Measurements from ENCODE around the gene EXOC6B. TPM values are rescaled to one million over a fixed set of nuclear protein-coding genes. Genes with fewer than 3 reads are reported as not detected.

EXOC6B gene
- total RNA-seq, 1 donor = 24.6 TPM

DNA sequence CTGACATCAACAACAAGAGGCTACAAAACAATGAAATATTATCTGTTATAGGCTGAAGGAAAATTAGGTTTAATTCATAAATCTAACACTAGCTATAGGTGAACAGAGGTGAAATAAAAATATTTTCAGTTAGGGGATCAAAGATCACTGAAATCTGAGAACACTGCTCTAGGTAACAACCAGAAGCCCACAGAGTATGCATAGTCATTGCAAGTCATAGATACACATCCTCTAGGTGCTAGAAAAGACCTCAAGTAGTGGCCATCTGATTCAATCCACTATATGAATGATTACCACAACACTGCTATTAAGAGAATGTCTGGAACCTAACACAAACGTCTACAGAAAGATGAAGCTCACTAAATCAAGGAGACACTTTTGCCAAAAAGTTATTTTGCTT is 413.6 kb downstream of the EXOC6B start:
- H3K9me3 ChIP-seq (ENCODE audit: low read depth, low read length) = no peaks in the 10 kb centered on the region
- no peaks in the 10 kb centered on the region for H3K79me2 ChIP-seq (ENCODE audit: insufficient read depth, low read length)
- TF ChIP-seq, protein P1, sequence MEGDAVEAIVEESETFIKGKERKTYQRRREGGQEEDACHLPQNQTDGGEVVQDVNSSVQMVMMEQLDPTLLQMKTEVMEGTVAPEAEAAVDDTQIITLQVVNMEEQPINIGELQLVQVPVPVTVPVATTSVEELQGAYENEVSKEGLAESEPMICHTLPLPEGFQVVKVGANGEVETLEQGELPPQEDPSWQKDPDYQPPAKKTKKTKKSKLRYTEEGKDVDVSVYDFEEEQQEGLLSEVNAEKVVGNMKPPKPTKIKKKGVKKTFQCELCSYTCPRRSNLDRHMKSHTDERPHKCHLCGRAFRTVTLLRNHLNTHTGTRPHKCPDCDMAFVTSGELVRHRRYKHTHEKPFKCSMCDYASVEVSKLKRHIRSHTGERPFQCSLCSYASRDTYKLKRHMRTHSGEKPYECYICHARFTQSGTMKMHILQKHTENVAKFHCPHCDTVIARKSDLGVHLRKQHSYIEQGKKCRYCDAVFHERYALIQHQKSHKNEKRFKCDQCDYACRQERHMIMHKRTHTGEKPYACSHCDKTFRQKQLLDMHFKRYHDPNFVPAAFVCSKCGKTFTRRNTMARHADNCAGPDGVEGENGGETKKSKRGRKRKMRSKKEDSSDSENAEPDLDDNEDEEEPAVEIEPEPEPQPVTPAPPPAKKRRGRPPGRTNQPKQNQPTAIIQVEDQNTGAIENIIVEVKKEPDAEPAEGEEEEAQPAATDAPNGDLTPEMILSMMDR (IDR thresholded peaks at IDR 0.05; ENCODE audit: extremely low read depth, low read depth, low read length) = no peak
- no peak overlapping the region for H3K4me2 ChIP-seq (ENCODE audit: insufficient read depth, low read length)
- no peak overlapping the region for H2AFZ ChIP-seq (ENCODE audit: low read length)
- DNase-seq (ENCODE audit: insufficient read length, low spot score, missing footprints) = no peak
- H3K27ac ChIP-seq (ENCODE audit: low read depth, low read length) = no peak overlapping the region
- no peaks in the 10 kb centered on the region for H4K20me1 ChIP-seq (ENCODE audit: insufficient read depth, low read length)
- H3K4me3 ChIP-seq (ENCODE audit: insufficient read depth, low read length) = no peak overlapping the region
- no peaks in the 10 kb centered on the region for H3K36me3 ChIP-seq (ENCODE audit: insufficient read depth, low read length)
- no peaks in the 10 kb centered on the region for H3K27me3 ChIP-seq (ENCODE audit: insufficient read depth, low read length)
- no peaks in the 10 kb centered on the region for H3K4me1 ChIP-seq (ENCODE audit: insufficient read depth, low read length)

DNA sequence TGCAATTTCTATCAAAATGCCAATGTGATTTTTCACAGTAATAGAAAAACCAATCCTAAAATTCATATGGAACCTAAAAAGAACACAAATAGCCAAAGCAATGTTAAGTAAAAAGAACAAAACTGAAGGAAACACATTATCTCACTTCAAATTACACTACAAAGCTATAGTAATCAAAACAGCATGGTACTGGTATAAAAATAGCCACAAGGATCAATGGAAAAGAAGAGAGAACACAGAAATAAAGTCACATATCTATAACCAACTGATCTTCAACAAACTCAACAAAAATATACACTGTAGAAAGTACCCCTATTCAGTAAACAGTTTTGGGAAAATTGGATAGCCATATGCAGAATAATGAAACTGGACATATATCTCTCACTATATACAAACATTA is 426.0 kb downstream of the EXOC6B start:
- Histone ChIP-seq H2AFZ (ENCODE audit: low read length) (no peak overlapping the region), H3K27ac (ENCODE audit: low read depth, low read length) (no peak overlapping the region), H3K4me1 (ENCODE audit: insufficient read depth, low read length) (no peaks in the 10 kb centered on the region), H3K9me3 (ENCODE audit: low read depth, low read length) (no peaks in the 10 kb centered on the region), H3K36me3 (ENCODE audit: insufficient read depth, low read length) (no peaks in the 10 kb centered on the region), H3K27me3 (ENCODE audit: insufficient read depth, low read length) (no peaks in the 10 kb centered on the region), H3K79me2 (ENCODE audit: insufficient read depth, low read length) (no peaks in the 10 kb centered on the region), H4K20me1 (ENCODE audit: insufficient read depth, low read length) (no peaks in the 10 kb centered on the region), H3K4me3 (ENCODE audit: insufficient read depth, low read length) (no peak overlapping the region), H3K4me2 (ENCODE audit: insufficient read depth, low read length) (no peak overlapping the region)
- DNase-seq (ENCODE audit: insufficient read length, low spot score, missing footprints) = no peak
- TF ChIP-seq, protein P1 (IDR thresholded peaks at IDR 0.05; ENCODE audit: extremely low read depth, low read depth, low read length) = no peak

DNA sequence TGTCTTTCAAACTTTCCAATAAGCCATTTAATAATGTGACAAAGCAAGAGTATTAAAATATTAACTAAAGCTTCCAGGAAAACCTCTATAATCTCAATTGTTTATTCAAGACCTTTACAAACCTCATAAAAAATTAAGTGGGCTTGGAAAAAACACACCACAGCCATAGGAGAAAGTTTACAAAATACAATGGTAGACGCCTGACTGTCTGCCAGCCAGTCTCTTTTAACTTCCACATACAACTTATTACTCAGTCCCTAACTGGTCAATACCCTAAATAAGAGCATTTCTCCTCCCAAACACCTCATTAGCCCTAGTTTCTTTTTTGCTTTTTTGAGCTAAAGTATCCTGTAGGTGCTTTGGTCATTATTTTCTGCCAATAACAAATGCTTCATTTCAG is 430.7 kb downstream of the EXOC6B start:
- Histone ChIP-seq H3K9me3 (ENCODE audit: low read depth, low read length) (no peaks in the 10 kb centered on the region), H4K20me1 (ENCODE audit: insufficient read depth, low read length) (no peaks in the 10 kb centered on the region), H3K27ac (ENCODE audit: low read depth, low read length) (no peak overlapping the region), H3K27me3 (ENCODE audit: insufficient read depth, low read length) (no peaks in the 10 kb centered on the region), H3K79me2 (ENCODE audit: insufficient read depth, low read length) (no peaks in the 10 kb centered on the region), H3K4me1 (ENCODE audit: insufficient read depth, low read length) (no peaks in the 10 kb centered on the region), H3K36me3 (ENCODE audit: insufficient read depth, low read length) (no peaks in the 10 kb centered on the region), H3K4me3 (ENCODE audit: insufficient read depth, low read length) (no peak overlapping the region), H2AFZ (ENCODE audit: low read length) (no peak overlapping the region), H3K4me2 (ENCODE audit: insufficient read depth, low read length) (no peak overlapping the region)
- no peak for DNase-seq (ENCODE audit: insufficient read length, low spot score, missing footprints)
- TF ChIP-seq, protein P1 (IDR thresholded peaks at IDR 0.05; ENCODE audit: extremely low read depth, low read depth, low read length) = no peak

DNA sequence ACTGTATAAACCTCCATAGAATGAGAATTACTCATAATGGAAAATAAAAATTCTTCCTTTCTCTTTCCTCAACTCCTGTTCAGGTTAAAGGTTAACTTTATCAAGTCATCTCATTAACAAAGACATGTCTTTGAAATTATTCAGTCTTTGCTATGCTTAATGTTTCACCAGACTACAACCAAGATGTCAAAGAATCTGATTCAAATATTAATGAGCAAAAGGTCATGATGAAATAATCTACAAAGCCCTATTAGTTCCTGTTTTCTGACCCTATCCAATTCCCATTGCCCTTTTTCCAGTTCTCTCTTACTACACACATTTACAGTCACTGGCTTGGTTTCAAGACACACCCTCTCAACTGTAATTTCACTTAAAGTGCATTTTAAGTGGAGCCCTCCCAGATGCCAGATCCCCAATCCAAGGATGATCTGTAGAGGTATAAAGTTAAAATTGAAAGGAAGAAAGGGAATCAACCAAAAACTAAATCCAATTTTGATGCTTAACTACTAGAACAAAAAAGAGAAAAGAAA is 431.2 kb downstream of the EXOC6B start:
- no peaks in the 10 kb centered on the region for H4K20me1 ChIP-seq (ENCODE audit: insufficient read depth, low read length)
- no peaks in the 10 kb centered on the region for H3K79me2 ChIP-seq (ENCODE audit: insufficient read depth, low read length)
- DNase-seq (ENCODE audit: insufficient read length, low spot score, missing footprints) = no peak
- H2AFZ ChIP-seq (ENCODE audit: low read length) = no peak overlapping the region
- no peaks in the 10 kb centered on the region for H3K9me3 ChIP-seq (ENCODE audit: low read depth, low read length)
- H3K4me1 ChIP-seq (ENCODE audit: insufficient read depth, low read length) = no peaks in the 10 kb centered on the region
- H3K4me2 ChIP-seq (ENCODE audit: insufficient read depth, low read length) = no peak overlapping the region
- H3K27ac ChIP-seq (ENCODE audit: low read depth, low read length) = no peak overlapping the region
- H3K36me3 ChIP-seq (ENCODE audit: insufficient read depth, low read length) = no peaks in the 10 kb centered on the region
- H3K4me3 ChIP-seq (ENCODE audit: insufficient read depth, low read length) = no peak overlapping the region
- TF ChIP-seq, protein P1 (IDR thresholded peaks at IDR 0.05; ENCODE audit: extremely low read depth, low read depth, low read length) = no peak
- no peaks in the 10 kb centered on the region for H3K27me3 ChIP-seq (ENCODE audit: insufficient read depth, low read length)

Measured in osteoblast (primary cell).